IPS DF 6.9 (cell line): ENCODE results near the gene YPEL1.

ENCODE experiments used
- DNase-seq: peaks from one replicate; pipeline ENCODE4 v3.0.0-alpha.2; 2013; ENCODE audit warnings: low read depth, low spot score
- H3K27ac ChIP-seq: one replicate; pipeline ENCODE4 v1.5.1; 2013; ENCODE audit warnings: low read length, control low read depth
- H3K27me3 ChIP-seq: 2 replicates; pipeline ENCODE4 v1.6.1; 2013; ENCODE audit warnings: mild to moderate bottlenecking, low read length; ENCODE audit not compliant: control insufficient read depth, insufficient read depth
- H3K36me3 ChIP-seq: 2 replicates; pipeline ENCODE4 v1.6.1; 2013; ENCODE audit warnings: low read length; ENCODE audit not compliant: control insufficient read depth, insufficient read depth
- H3K4me1 ChIP-seq: 2 replicates; pipeline ENCODE4 v1.6.1; 2013; ENCODE audit warnings: low read length; ENCODE audit not compliant: control insufficient read depth, insufficient read depth
- H3K4me3 ChIP-seq: 2 replicates; pipeline ENCODE4 v1.5.1; 2013; ENCODE audit warnings: mild to moderate bottlenecking, low read length
- H3K9me3 ChIP-seq: 2 replicates; pipeline ENCODE4 v1.6.1; 2013; ENCODE audit warnings: low read length, inconsistent platforms; ENCODE audit not compliant: control insufficient read depth, insufficient read depth
- WGBS: extraction: QIAGEN DNeasy Blood & Tissue Kit; methylation state at CpG from one replicate; pipeline ENCODE4 v1.1.7; 2013; ENCODE audit warnings: mixed read lengths, missing lambda C conversion rate; ENCODE audit not compliant: insufficient read length, insufficient coverage; 5-methylcytosine and 5-hydroxymethylcytosine counted together

The YPEL1 gene

GRCh38 chr22:21673534-21674321, 61.9 kb downstream of the YPEL1 start:
- Histone ChIP-seq H3K4me1 (no peaks in the 10 kb centered on the region), H3K27ac (no peak overlapping the region), H3K9me3 (no peaks in the 10 kb centered on the region), H3K27me3 (no peaks in the 10 kb centered on the region), H3K36me3 (peaks cover 28% of the 10 kb centered on the region), H3K4me3 (no peak overlapping the region)
- WGBS = no CpG with 5 or more reads among the region's 12 CpGs
- DNase-seq = no peak

GRCh38 chr22:21672107-21672629, 63.4 kb downstream of the YPEL1 start:
- H3K9me3 ChIP-seq = no peaks in the 10 kb centered on the region
- WGBS = no CpG with 5 or more reads among the region's 6 CpGs
- no peaks in the 10 kb centered on the region for H3K4me1 ChIP-seq
- H3K27ac ChIP-seq = no peak overlapping the region
- H3K27me3 ChIP-seq = no peaks in the 10 kb centered on the region
- no peak for DNase-seq
- H3K4me3 ChIP-seq = no peak overlapping the region
- peaks cover 28% of the 10 kb centered on the region for H3K36me3 ChIP-seq

DNA sequence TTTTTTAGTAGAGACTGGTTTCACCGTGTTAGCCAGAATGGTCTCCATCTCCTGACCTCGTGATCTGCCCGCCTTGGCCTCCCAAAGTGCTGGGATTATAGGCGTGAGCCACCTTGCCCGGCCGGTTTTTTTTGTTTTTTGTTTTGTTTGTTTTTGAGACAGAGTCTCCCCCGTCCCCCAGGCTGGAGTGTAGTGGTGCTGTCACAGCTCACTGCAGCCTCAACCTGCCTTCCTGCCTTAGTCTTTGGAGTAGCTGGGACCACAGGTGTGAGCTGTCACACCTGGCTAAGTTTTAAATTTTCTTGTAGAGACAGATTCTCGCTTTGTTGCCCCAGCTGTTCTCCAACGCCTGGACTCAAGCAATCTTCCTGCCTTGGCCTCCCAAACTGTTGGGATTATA, 66.6 kb downstream of the YPEL1 start:
- WGBS = no CpG with 5 or more reads among the region's 9 CpGs
- Histone ChIP-seq H3K36me3 (peaks cover 22% of the 10 kb centered on the region), H3K27ac (no peak overlapping the region), H3K9me3 (no peaks in the 10 kb centered on the region), H3K4me1 (no peaks in the 10 kb centered on the region), H3K27me3 (no peaks in the 10 kb centered on the region), H3K4me3 (no peak overlapping the region)
- no peak for DNase-seq

GRCh38 chr22:21666786-21667185, 68.8 kb downstream of the YPEL1 start:
- Histone ChIP-seq H3K9me3 (no peaks in the 10 kb centered on the region), H3K4me1 (no peaks in the 10 kb centered on the region), H3K27ac (no peak overlapping the region), H3K4me3 (no peak overlapping the region; the same call in 1 of the 2 replicates), H3K36me3 (peaks cover 8% of the 10 kb centered on the region; the same call in 1 of the 2 replicates), H3K27me3 (no peaks in the 10 kb centered on the region)
- WGBS = no CpG with 5 or more reads among the region's 16 CpGs
- no peak for DNase-seq

DNA sequence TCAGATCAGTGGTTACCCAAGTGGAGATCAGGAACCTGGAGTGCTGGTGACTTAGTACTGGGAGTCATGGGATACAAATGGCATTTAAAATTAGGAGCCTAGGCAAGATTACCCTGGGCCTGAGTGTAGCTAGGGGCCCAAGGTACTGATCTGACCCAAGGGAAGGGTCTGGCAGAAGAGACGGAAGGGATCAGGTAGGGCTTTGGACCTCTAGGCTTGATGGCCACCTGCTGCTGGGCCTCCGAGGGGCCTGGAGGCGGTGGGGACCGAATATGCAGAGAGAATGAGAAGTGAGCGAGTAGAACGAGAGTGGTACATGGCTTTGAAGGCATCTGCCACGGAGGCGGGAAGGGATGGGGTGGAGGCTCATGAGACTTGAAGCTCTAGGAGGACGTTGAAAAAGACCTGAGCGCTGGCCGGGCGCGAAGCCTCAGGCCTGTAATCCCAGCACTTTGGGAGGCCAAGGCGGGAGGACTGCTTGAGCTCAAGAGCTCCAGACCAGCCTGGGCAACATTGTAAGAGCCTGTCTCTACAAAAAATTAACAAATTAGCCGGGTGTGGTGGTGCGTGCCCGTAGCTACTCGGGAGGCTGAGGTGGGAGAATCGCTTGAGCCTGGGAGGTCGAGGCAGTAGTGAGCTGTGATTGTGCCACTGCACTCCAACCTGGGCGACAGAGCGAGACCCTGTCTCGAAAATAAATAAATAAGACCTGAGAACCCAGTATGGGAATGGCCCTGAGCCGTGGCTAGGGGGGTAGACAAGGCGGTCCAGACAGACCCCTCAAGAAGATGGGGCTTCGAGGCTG, 70.3 kb downstream of the YPEL1 start:
- no peak for DNase-seq
- WGBS = no CpG with 5 or more reads among the region's 26 CpGs
- Histone ChIP-seq H3K4me1 (no peaks in the 10 kb centered on the region), H3K9me3 (no peaks in the 10 kb centered on the region), H3K27ac (no peak overlapping the region), H3K4me3 (peak overlapping the region; percentile 74; the same call in 1 of the 2 replicates), H3K27me3 (no peaks in the 10 kb centered on the region), H3K36me3 (no peaks in the 10 kb centered on the region)

DNA sequence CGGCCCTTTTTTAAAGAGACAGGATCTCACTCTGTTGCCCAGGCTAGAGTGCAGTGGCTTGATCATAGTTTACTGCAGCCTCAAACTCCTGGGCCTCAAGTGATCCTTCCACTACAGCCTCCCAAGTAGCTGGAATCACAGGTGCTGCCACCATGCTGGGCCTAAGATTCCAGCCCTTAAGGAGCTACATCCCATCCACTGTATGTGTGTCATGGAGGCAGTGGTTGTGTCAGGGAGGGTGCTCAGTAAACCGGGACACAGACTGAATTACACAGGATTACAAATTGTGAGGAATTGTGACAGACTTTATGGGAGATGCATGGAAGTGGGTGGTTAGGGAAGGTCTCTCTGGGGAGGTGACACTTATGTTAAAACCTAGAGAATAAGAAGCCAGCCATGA, 71.9 kb downstream of the YPEL1 start:
- no peaks in the 10 kb centered on the region for H3K36me3 ChIP-seq
- no peaks in the 10 kb centered on the region for H3K4me1 ChIP-seq
- no CpG with 5 or more reads among the region's 2 CpGs for whole genome bisulfite sequencing
- no peaks in the 10 kb centered on the region for H3K9me3 ChIP-seq
- H3K27me3 ChIP-seq = no peaks in the 10 kb centered on the region
- H3K27ac ChIP-seq = no peak overlapping the region
- no peak overlapping the region for H3K4me3 ChIP-seq
- DNase-seq = no peak

DNA sequence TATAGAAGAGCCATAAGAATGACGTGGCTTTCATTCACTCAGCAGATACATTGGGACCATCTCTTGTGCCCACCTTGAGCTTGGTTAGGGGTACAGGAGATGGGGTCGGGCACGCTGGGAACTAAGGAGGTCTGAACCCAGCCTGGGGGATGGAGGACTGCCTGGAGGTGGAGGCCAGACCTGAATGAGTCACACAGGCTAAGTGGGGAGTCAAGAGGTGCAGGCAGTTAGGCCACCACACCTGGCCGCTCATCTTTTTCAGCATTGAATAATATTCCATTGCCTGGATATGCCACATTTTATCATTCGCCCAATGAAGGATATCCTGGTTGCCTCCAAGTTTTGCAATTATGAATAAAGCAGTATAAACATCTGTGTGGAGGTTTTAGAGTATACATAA, 73.6 kb downstream of the YPEL1 start:
- Histone ChIP-seq H3K4me1 (no peaks in the 10 kb centered on the region), H3K27ac (no peak overlapping the region), H3K9me3 (no peaks in the 10 kb centered on the region), H3K36me3 (no peaks in the 10 kb centered on the region), H3K27me3 (no peaks in the 10 kb centered on the region), H3K4me3 (no peak overlapping the region)
- DNase-seq = no peak
- WGBS = no CpG with 5 or more reads among the region's 5 CpGs

GRCh38 chr22:21660904-21661303, 74.7 kb downstream of the YPEL1 start:
- H3K9me3 ChIP-seq = no peaks in the 10 kb centered on the region
- H3K27ac ChIP-seq = no peak overlapping the region
- no peak overlapping the region for H3K4me3 ChIP-seq
- no peaks in the 10 kb centered on the region for H3K27me3 ChIP-seq
- no peak for DNase-seq
- H3K4me1 ChIP-seq = peaks cover 2% of the 10 kb centered on the region
- no peaks in the 10 kb centered on the region for H3K36me3 ChIP-seq
- no CpG with 5 or more reads among the region's 7 CpGs for WGBS

- no peak for DNase-seq
- no CpG with 5 or more reads among the region's 7 CpGs for WGBS
- H3K4me3 ChIP-seq = no peak overlapping the region
Observed at GRCh38 chr22:21659864-21660525, 75.6 kb downstream of the YPEL1 start.

GRCh38 chr22:21657360-21658032, 78.1 kb downstream of the YPEL1 start:
- H3K36me3 ChIP-seq = peaks cover 6% of the 10 kb centered on the region
- H3K4me3 ChIP-seq = peak overlapping the region; percentile 52; the same call in 1 of the 2 replicates
- no peaks in the 10 kb centered on the region for H3K27me3 ChIP-seq
- H3K4me1 ChIP-seq = peaks cover 2% of the 10 kb centered on the region
- H3K27ac ChIP-seq = no peak overlapping the region
- no peak for DNase-seq
- H3K9me3 ChIP-seq = no peaks in the 10 kb centered on the region
- no CpG with 5 or more reads among the region's 79 CpGs for WGBS

More at GRCh38 chr22:21659864-21660525, 75.6 kb downstream of the YPEL1 start:
- H3K4me1 ChIP-seq = peaks cover 2% of the 10 kb centered on the region
- no peaks in the 10 kb centered on the region for H3K36me3 ChIP-seq
- no peaks in the 10 kb centered on the region for H3K9me3 ChIP-seq
- H3K27me3 ChIP-seq = no peaks in the 10 kb centered on the region
- H3K27ac ChIP-seq = no peak overlapping the region
